Spleen (tissue), 7 donors: Measurements from ENCODE around the gene SPI1.

Experiments
- CTCF ChIP-seq, 11 experiments: fragments of 200-600 bp in 7 of 11; fragments of 450-650 bp in 4 of 11; sonication (generic) in 4 of 11; IDR thresholded peaks in 8 of 11; conservative IDR thresholded peaks in 3 of 11; 1 replicate in 7 of 11; 2 replicates in 4 of 11; pipeline versions ENCODE4 v1.4.0 to v1.8.0; 2016 to 2021; ENCODE audit warnings: antibody characterized with exemption in 11 of 11, inconsistent platforms in 4 of 11, mild to moderate bottlenecking in 1 of 11
- POLR2A ChIP-seq, 3 donors: fragments of 450-650 bp; IDR thresholded peaks; one replicate each; pipeline ENCODE4 v1.5.1; 2017; ENCODE audit warnings: antibody characterized with exemption in 3 of 3, mild to moderate bottlenecking in 1 of 3
- POLR2AphosphoS5 ChIP-seq, 3 donors: sonication (generic); formaldehyde crosslinking; IDR thresholded peaks; one replicate each; pipeline ENCODE4 v1.5.1; 2017; ENCODE audit warnings: antibody characterized with exemption in 3 of 3
- donor health status: DM: no; HTN: no; CAD: no; lungs with moderate emphysema.
- donor health status: DM: no; HTN: no; CAD: no.
- donor health status: DM: no; HTN: no; CAD: no.

DNA sequence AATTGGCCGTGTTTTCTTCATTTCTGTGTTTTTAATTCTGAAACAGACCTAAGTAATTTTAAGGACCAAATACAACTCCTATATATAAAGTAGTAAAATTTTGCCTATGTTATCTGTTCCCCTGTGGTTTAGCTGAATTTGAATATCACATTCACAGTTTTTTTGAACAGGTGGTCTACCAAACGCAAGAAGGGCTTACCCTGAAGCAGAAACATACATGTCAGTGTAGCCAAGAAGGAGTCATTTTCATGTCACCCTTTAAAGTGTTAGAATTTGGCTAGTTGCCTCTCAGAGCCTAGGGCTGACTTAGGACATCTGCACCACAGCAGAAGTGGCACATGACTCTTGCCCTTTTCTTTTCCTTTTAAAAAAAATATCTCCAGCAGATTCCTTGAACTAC is 60.2 kb downstream of the SPI1 start:
- TF ChIP-seq CTCF (IDR thresholded peaks at IDR 0.05 in 8 of 11, conservative IDR thresholded peaks at IDR 0.05 in 3 of 11) (no peak), POLR2A (IDR thresholded peaks at IDR 0.05) (no peak), POLR2AphosphoS5 (IDR thresholded peaks at IDR 0.05) (no peak)
